B cell (primary cell): ENCODE data around the gene CTCF. TPM values are rescaled to one million over a fixed set of nuclear protein-coding genes. Genes with fewer than 3 reads are reported as not detected.
A peak's percentile ranks its signal among the peaks of the same experiment; 100 is the strongest.

Source experiments
- ATAC-seq: fragments of 200-7000 bp; cut with Tn5 transposase; one replicate; pipeline ENCODE4 v1.10.0; 2021; ENCODE audit warnings: low read depth, mild to moderate bottlenecking, moderate number of reproducible peaks, moderate library complexity
- CTCF ChIA-PET: fragments of 350-600 bp; sonication (Branson Sonifier 250); formaldehyde crosslinking; loops from one replicate; lab custom pipeline; 2021; ENCODE audit warnings: antibody characterized with exemption, inconsistent platforms; lab: Charles Lee
- POLR2A ChIA-PET: fragments of 350-600 bp; sonication (Branson Sonifier 250); formaldehyde crosslinking; loops from one replicate; lab custom pipeline; 2021; ENCODE audit warnings: antibody characterized with exemption; lab: Charles Lee
- DNase-seq: peaks from one replicate; pipeline ENCODE4 v3.0.0; 2013
- H2AFZ ChIP-seq: 2 replicates; pipeline ENCODE4 v1.6.1; 2012; ENCODE audit warnings: mild to moderate bottlenecking, low read depth, low read length; ENCODE audit not compliant: insufficient read depth, poor library complexity, severe bottlenecking
- H3K27ac ChIP-seq, 2 donors: 1 replicate in 1 of 2; 2 replicates in 1 of 2; pipeline ENCODE4 v1.5.1; 2012 to 2013; ENCODE audit warnings: low read length in 2 of 2, mild to moderate bottlenecking in 2 of 2, moderate library complexity in 1 of 2
- H3K27me3 ChIP-seq, 4 experiments: fragments of 200-600 bp in 1 of 4; sonication (generic) in 1 of 4; replicated peaks in 1 of 4; 1 replicate in 2 of 4; 2 replicates in 2 of 4; pipeline versions ENCODE4 v1.6.1 to v1.7.0; 2013 to 2016; ENCODE audit warnings: low read length in 3 of 4, mild to moderate bottlenecking in 2 of 4, mixed read lengths in 1 of 4, moderate library complexity in 1 of 4; ENCODE audit not compliant: insufficient read depth in 4 of 4, control insufficient read depth in 3 of 4; ENCODE audit errors: control extremely low read depth in 1 of 4
- H3K36me3 ChIP-seq, 2 experiments: replicated peaks in 1 of 2; 1 replicate in 1 of 2; 2 replicates in 1 of 2; pipeline versions ENCODE4 v1.6.1 to v1.7.1; 2013; ENCODE audit warnings: low read length in 1 of 2; ENCODE audit not compliant: insufficient read depth in 2 of 2, control insufficient read depth in 1 of 2; ENCODE audit errors: control extremely low read depth in 1 of 2, extremely low read depth in 1 of 2
- H3K4me1 ChIP-seq, 2 donors: fragments of 200-600 bp in 1 of 2; sonication (generic) in 1 of 2; 1 replicate in 1 of 2; 2 replicates in 1 of 2; pipeline versions ENCODE4 v1.5.1 to v1.6.1; 2013 to 2017; ENCODE audit warnings: low read length in 2 of 2; ENCODE audit not compliant: control insufficient read depth in 2 of 2, insufficient read depth in 2 of 2
- H3K4me2 ChIP-seq: replicated peaks from 2 replicates; pipeline ENCODE3; 2012; ENCODE audit warnings: mild to moderate bottlenecking, low read depth, low read length; ENCODE audit not compliant: poor library complexity, severe bottlenecking
- H3K4me3 ChIP-seq, 5 experiments: fragments of 200-600 bp in 1 of 5; sonication (generic) in 1 of 5; 1 replicate in 3 of 5; 2 replicates in 2 of 5; pipeline versions ENCODE4 v1.5.1 to v1.7.0; 2011 to 2016; ENCODE audit warnings: low read length in 4 of 5, mild to moderate bottlenecking in 4 of 5, low read depth in 2 of 5, control low read depth in 1 of 5, moderate library complexity in 1 of 5; ENCODE audit not compliant: insufficient read depth in 1 of 5; ENCODE audit errors: control extremely low read depth in 1 of 5, extremely low read depth in 1 of 5
- H3K79me2 ChIP-seq: fragments of 200-600 bp; sonication (generic); one replicate; pipeline ENCODE4 v1.6.0; 2016; ENCODE audit warnings: low read length; ENCODE audit not compliant: control insufficient read depth, insufficient read depth
- H3K9ac ChIP-seq: fragments of 200-600 bp; sonication (generic); 2 replicates; pipeline ENCODE4 v1.6.1; 2017; ENCODE audit warnings: mild to moderate bottlenecking, low read length, moderate library complexity
- H3K9me3 ChIP-seq, 3 donors: one replicate each; pipeline versions ENCODE4 v1.6.1 to v1.7.1; 2013; ENCODE audit warnings: low read length in 2 of 3; ENCODE audit not compliant: control insufficient read depth in 2 of 3, insufficient read depth in 1 of 3; ENCODE audit errors: control extremely low read depth in 1 of 3
- H4K20me1 ChIP-seq: 2 replicates; pipeline ENCODE4 v1.6.0; 2012; ENCODE audit warnings: mild to moderate bottlenecking, low read length; ENCODE audit not compliant: insufficient read depth, control insufficient read depth, poor library complexity, severe bottlenecking
- H3K27ac Mint-ChIP-seq: one replicate; pipeline ENCODE4 v1.8.0; 2021; ENCODE audit warnings: mixed read lengths
- H3K27me3 Mint-ChIP-seq: one replicate; pipeline ENCODE4 v1.8.0; 2021; ENCODE audit warnings: mixed read lengths
- H3K4me1 Mint-ChIP-seq: one replicate; pipeline ENCODE4 v1.8.0; 2021; ENCODE audit warnings: mixed read lengths
- H3K4me3 Mint-ChIP-seq: one replicate; pipeline ENCODE4 v1.8.0; 2021; ENCODE audit warnings: mixed read lengths
- H3K9me3 Mint-ChIP-seq: one replicate; pipeline ENCODE4 v1.8.0; 2022; ENCODE audit warnings: mixed read lengths; ENCODE audit not compliant: insufficient read depth
- CTCF ChIP-seq: fragments of 200-600 bp; IDR thresholded peaks from one replicate; pipeline ENCODE4 v1.8.0; 2022; ENCODE audit warnings: antibody characterized with exemption, mild to moderate bottlenecking
- EZH2 ChIP-seq: IDR thresholded peaks from 2 replicates; pipeline ENCODE4 v1.6.1; 2012; ENCODE audit warnings: borderline replicate concordance, low read depth, mild to moderate bottlenecking, moderate library complexity, low read length; ENCODE audit not compliant: insufficient read depth, poor library complexity, severe bottlenecking
- WGBS: methylation state at CpG from one replicate; pipeline ENCODE4 v1.1.5; 2013; ENCODE audit warnings: missing lambda C conversion rate; ENCODE audit not compliant: insufficient coverage; 5-methylcytosine and 5-hydroxymethylcytosine counted together
- intact Hi-C: fragments of 100-400 bp; cut with micrococcal nuclease; formaldehyde crosslinking; loops from one replicate; pipeline ENCODE4 v1.10.0; 2022
- polyA plus RNA-seq: library from polyadenylated mRNA; depleted of rRNA; stranded (reverse); fragments of >200 nt; gene quantifications from 2 replicates; pipeline ENCODE4 v1.2.3, GENCODE V29; 2012
- total RNA-seq, 2 donors: library from RNA; stranded (reverse); fragments of 120-200 nt in 1 of 2; gene quantifications; 1 replicate in 1 of 2; 2 replicates in 1 of 2; pipeline versions ENCODE4 v1.2.3 to v1.2.4, GENCODE V29; 2013 to 2022

The CTCF gene
- total and polyA plus RNA-seq, 2 donors (not counting 1 experiment from before 2014, with no cell fraction given): 42.7 to 78.4 TPM

GRCh38 chr16:67644038-67644437 lies 81.7 kb downstream of the CTCF start:
- H3K36me3 ChIP-seq: peaks cover 0 to 21% of the 10 kb centered on the region in 2 experiments
- ChIA-PET CTCF (interaction anchor here (0.6 to 8.4 kb wide), 18 partner anchors 11 to 163 kb away, joined by 3 to 220 read pairs (median 16); partner anchors contain the start of genes ACD, ATP6V0D1, CTCF and ENKD1), POLR2A (interaction anchor here (0.6 to 4.7 kb wide), 5 partner anchors 98 to 163 kb away, joined by 3 to 50 read pairs (median 9); partner anchors contain the start of gene ATP6V0D1)
- no peaks in the 10 kb centered on the region for H3K27me3 ChIP-seq
- 94% methylated on average over 7 of the region's 9 CpGs for WGBS
- H3K27me3 Mint-ChIP-seq: no peaks in the 10 kb centered on the region
- H3K9me3 Mint-ChIP-seq: no peaks in the 10 kb centered on the region
- peaks cover 16% of the 10 kb centered on the region for H4K20me1 ChIP-seq
- peak overlapping the region; percentile 77 for H3K4me3 Mint-ChIP-seq
- peak overlapping the region; percentile 73 for H3K27ac Mint-ChIP-seq
- peak overlapping the region in 1 of 2 donors; percentile 92 for H3K27ac ChIP-seq
- TF ChIP-seq EZH2 (no peak), CTCF (no peak)
- peak overlapping the region; percentile 96 for H2AFZ ChIP-seq
- H3K9me3 ChIP-seq: no peaks in the 10 kb centered on the region
- peaks cover 16% of the 10 kb centered on the region for H3K4me1 Mint-ChIP-seq
- H3K4me1 ChIP-seq: peaks cover 12 to 20% of the 10 kb centered on the region in 2 donors
- H3K4me3 ChIP-seq: no peak overlapping the region
- peaks cover 46% of the 10 kb centered on the region for H3K79me2 ChIP-seq
- peak; percentile 24 for DNase-seq
- no peak overlapping the region for H3K9ac ChIP-seq
- peak overlapping the region; percentile 100 for H3K4me2 ChIP-seq
- intact Hi-C loops: loop anchor here (1.0 kb wide), 3 partner anchors 81 to 123 kb away; no protein-coding TSS in a partner anchor
- ATAC-seq: no peak
